Fibroblast of the aortic adventitia (primary cell): ENCODE data around the gene CSNK1G1. TPM values are rescaled to one million over a fixed set of nuclear protein-coding genes. Genes with fewer than 3 reads are reported as not detected.
A peak's percentile ranks its signal among the peaks of the same experiment; 100 is the strongest.
"Not testable (repeated sequence)": the region's sequence is repeated elsewhere in the genome, so short reads cannot be mapped to it uniquely, and the experiment has no call there.

Experiments
- DNase-seq: peaks from one replicate; pipeline ENCODE4 v3.0.0-alpha.2; 2010; ENCODE audit warnings: low read depth
- H3K4me3 ChIP-seq: 2 replicates; pipeline ENCODE4 v1.5.1; 2011; ENCODE audit warnings: low read depth, mild to moderate bottlenecking, control low read depth, low read length, moderate library complexity
- CTCF ChIP-seq: IDR thresholded peaks from 2 replicates; pipeline ENCODE4 v1.5.1; 2011; ENCODE audit warnings: mild to moderate bottlenecking, low read length, control low read depth, inconsistent platforms; ENCODE audit not compliant: insufficient read depth
- total RNA-seq: library from RNA; depleted of rRNA; stranded (reverse); fragments of >200 nt; gene quantifications from 2 replicates; pipeline ENCODE4 v1.2.3, GENCODE V29; 2012; ENCODE audit warnings: low replicate concordance

CSNK1G1 gene
- total RNA-seq, 1 donor = 22.0 TPM

GRCh38 chr15:64279131-64279530, 76.8 kb downstream of the CSNK1G1 start:
- no peak for TF ChIP-seq CTCF
- H3K4me3 ChIP-seq = no peak overlapping the region
- peak; percentile 10 for DNase-seq

- TF ChIP-seq CTCF = no peak
- DNase-seq = no peak
- H3K4me3 ChIP-seq = no peak overlapping the region
Observed at GRCh38 chr15:64275934-64276333, 80.0 kb downstream of the CSNK1G1 start.

GRCh38 chr15:64274341-64274950, 81.5 kb downstream of the CSNK1G1 start:
- DNase-seq = no peak
- no peak overlapping the region for H3K4me3 ChIP-seq
- no peak for TF ChIP-seq CTCF

GRCh38 chr15:64267331-64267973, 88.5 kb downstream of the CSNK1G1 start:
- no peak overlapping the region for H3K4me3 ChIP-seq
- no peak for DNase-seq
- no peak for TF ChIP-seq CTCF

GRCh38 chr15:64265188-64265587, 90.8 kb downstream of the CSNK1G1 start:
- H3K4me3 ChIP-seq, DNase-seq: not testable (repeated sequence)

- no peak overlapping the region for H3K4me3 ChIP-seq
- TF ChIP-seq CTCF = no peak
- no peak for DNase-seq
Observed at GRCh38 chr15:64264502-64264901, 91.5 kb downstream of the CSNK1G1 start.

- H3K4me3 ChIP-seq = no peak overlapping the region
- no peak for DNase-seq
- TF ChIP-seq CTCF = no peak
Observed at GRCh38 chr15:64263567-64263966, 92.4 kb downstream of the CSNK1G1 start.
